ENCODE measurements around the gene LTB. TPM values are rescaled to one million over a fixed set of nuclear protein-coding genes. Genes with fewer than 3 reads are reported as not detected.

Gene LTB
- total and polyA plus RNA-seq, 9 of the 15 experiments (the other 6 are each of a cell fraction or from before 2014, with no cell fraction given) = 0.07 to 0.51 TPM; not detected in 7

DNA sequence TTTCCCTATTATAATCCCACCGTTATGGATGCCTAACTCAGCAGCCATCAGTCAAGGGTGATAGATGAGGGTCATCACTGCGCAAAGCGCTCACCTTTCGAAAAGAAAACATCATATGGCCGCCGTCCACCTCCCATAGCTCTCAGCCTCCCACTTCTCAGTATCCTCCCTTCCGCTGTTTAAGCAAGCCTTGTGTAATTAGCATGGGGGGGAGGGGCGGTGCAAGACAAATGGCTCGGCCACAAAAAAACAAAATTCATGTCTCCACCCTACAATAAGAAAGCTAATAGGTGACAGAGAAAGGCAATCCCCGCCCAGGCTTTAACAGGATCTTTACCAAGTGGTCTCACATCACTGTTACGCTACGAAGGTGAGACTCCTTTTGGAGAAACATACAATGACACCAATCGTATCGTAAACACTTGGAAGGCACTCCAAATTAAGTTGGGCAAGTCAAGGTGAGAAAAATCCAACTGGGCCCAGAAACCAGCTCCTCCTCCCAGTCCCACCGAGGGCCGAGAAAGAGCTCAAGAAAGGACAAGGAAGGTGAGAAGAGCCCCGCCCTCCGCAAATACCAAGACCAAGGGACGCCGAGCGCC, 41.1 kb downstream of the LTB start (continued):
- no peak for TF ChIP-seq CTBP1 (IDR thresholded peaks at IDR 0.05; ENCODE audit: borderline replicate concordance)
- no peak for TF ChIP-seq FOXK1 (CRISPR knock-in tag; IDR thresholded peaks at IDR 0.05; ENCODE audit: borderline replicate concordance)
- TF ChIP-seq, protein P1, sequence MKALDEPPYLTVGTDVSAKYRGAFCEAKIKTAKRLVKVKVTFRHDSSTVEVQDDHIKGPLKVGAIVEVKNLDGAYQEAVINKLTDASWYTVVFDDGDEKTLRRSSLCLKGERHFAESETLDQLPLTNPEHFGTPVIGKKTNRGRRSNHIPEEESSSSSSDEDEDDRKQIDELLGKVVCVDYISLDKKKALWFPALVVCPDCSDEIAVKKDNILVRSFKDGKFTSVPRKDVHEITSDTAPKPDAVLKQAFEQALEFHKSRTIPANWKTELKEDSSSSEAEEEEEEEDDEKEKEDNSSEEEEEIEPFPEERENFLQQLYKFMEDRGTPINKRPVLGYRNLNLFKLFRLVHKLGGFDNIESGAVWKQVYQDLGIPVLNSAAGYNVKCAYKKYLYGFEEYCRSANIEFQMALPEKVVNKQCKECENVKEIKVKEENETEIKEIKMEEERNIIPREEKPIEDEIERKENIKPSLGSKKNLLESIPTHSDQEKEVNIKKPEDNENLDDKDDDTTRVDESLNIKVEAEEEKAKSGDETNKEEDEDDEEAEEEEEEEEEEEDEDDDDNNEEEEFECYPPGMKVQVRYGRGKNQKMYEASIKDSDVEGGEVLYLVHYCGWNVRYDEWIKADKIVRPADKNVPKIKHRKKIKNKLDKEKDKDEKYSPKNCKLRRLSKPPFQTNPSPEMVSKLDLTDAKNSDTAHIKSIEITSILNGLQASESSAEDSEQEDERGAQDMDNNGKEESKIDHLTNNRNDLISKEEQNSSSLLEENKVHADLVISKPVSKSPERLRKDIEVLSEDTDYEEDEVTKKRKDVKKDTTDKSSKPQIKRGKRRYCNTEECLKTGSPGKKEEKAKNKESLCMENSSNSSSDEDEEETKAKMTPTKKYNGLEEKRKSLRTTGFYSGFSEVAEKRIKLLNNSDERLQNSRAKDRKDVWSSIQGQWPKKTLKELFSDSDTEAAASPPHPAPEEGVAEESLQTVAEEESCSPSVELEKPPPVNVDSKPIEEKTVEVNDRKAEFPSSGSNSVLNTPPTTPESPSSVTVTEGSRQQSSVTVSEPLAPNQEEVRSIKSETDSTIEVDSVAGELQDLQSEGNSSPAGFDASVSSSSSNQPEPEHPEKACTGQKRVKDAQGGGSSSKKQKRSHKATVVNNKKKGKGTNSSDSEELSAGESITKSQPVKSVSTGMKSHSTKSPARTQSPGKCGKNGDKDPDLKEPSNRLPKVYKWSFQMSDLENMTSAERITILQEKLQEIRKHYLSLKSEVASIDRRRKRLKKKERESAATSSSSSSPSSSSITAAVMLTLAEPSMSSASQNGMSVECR (CRISPR knock-in tag; IDR thresholded peaks at IDR 0.05) = no peak
- TF ChIP-seq KLF1 (tag; IDR thresholded peaks at IDR 0.05) = no peak
- no peak for TF ChIP-seq ZNF316 (IDR thresholded peaks at IDR 0.05)
- TF ChIP-seq DDX20 (tag; IDR thresholded peaks at IDR 0.05; ENCODE audit: low read depth) = no peak
- TF ChIP-seq NFE2L1 (tag; IDR thresholded peaks at IDR 0.05; ENCODE audit: borderline replicate concordance, low read depth) = no peak
- peak; percentile 98 for TF ChIP-seq CHD1 (IDR thresholded peaks at IDR 0.05; ENCODE audit: low read length)
- TF ChIP-seq EGR1 (conservative IDR thresholded peaks at IDR 0.05) = no peak; the same call in 1 of the 2 replicates
- TF ChIP-seq ZNF695 (CRISPR knock-in tag; IDR thresholded peaks at IDR 0.05) = no peak
- no peak for TF ChIP-seq POLR2A (conservative IDR thresholded peaks at IDR 0.05)
- TF ChIP-seq, protein P2, sequence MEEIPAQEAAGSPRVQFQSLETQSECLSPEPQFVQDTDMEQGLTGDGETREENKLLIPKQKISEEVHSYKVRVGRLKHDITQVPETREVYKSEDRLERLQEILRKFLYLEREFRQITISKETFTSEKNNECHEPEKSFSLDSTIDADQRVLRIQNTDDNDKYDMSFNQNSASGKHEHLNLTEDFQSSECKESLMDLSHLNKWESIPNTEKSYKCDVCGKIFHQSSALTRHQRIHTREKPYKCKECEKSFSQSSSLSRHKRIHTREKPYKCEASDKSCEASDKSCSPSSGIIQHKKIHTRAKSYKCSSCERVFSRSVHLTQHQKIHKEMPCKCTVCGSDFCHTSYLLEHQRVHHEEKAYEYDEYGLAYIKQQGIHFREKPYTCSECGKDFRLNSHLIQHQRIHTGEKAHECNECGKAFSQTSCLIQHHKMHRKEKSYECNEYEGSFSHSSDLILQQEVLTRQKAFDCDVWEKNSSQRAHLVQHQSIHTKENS (CRISPR knock-in tag; IDR thresholded peaks at IDR 0.05) = no peak
- TF ChIP-seq, protein P3, sequence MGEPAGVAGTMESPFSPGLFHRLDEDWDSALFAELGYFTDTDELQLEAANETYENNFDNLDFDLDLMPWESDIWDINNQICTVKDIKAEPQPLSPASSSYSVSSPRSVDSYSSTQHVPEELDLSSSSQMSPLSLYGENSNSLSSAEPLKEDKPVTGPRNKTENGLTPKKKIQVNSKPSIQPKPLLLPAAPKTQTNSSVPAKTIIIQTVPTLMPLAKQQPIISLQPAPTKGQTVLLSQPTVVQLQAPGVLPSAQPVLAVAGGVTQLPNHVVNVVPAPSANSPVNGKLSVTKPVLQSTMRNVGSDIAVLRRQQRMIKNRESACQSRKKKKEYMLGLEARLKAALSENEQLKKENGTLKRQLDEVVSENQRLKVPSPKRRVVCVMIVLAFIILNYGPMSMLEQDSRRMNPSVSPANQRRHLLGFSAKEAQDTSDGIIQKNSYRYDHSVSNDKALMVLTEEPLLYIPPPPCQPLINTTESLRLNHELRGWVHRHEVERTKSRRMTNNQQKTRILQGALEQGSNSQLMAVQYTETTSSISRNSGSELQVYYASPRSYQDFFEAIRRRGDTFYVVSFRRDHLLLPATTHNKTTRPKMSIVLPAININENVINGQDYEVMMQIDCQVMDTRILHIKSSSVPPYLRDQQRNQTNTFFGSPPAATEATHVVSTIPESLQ (CRISPR knock-in tag; IDR thresholded peaks at IDR 0.05) = no peak
- no peak for TF ChIP-seq KHSRP (IDR thresholded peaks at IDR 0.05)
- TF ChIP-seq CC2D1A (IDR thresholded peaks at IDR 0.05) = no peak
- no peak for TF ChIP-seq DACH1 (IDR thresholded peaks at IDR 0.05; ENCODE audit: partially characterized antibody)
- TF ChIP-seq SMARCC2 (IDR thresholded peaks at IDR 0.05; ENCODE audit: low read depth) = no peak
- no peak for TF ChIP-seq ZNF165 (CRISPR knock-in tag; IDR thresholded peaks at IDR 0.05; ENCODE audit: borderline replicate concordance)
- no peak; the same call in 1 of the 2 replicates for TF ChIP-seq HDAC2 (IDR thresholded peaks at IDR 0.05)
- TF ChIP-seq SLC30A9 (CRISPR knock-in tag; IDR thresholded peaks at IDR 0.05) = no peak
- TF ChIP-seq, protein P4, sequence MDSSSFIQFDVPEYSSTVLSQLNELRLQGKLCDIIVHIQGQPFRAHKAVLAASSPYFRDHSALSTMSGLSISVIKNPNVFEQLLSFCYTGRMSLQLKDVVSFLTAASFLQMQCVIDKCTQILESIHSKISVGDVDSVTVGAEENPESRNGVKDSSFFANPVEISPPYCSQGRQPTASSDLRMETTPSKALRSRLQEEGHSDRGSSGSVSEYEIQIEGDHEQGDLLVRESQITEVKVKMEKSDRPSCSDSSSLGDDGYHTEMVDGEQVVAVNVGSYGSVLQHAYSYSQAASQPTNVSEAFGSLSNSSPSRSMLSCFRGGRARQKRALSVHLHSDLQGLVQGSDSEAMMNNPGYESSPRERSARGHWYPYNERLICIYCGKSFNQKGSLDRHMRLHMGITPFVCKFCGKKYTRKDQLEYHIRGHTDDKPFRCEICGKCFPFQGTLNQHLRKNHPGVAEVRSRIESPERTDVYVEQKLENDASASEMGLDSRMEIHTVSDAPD (CRISPR knock-in tag; IDR thresholded peaks at IDR 0.05) = no peak

Data from K562 (cell line).